GM21737 (cell line): Measurements from ENCODE around the gene SNTB2.
"Not testable (repeated sequence)": the region's sequence is repeated elsewhere in the genome, so short reads cannot be mapped to it uniquely, and the experiment has no call there.

ENCODE experiments used
- ATAC-seq: cut with Tn5 transposase; IDR thresholded peaks from one replicate; pipeline ENCODE4 v1.9.1; 2021; ENCODE audit warnings: mild to moderate bottlenecking, moderate library complexity; ENCODE audit not compliant: unreplicated experiment

SNTB2 gene

DNA sequence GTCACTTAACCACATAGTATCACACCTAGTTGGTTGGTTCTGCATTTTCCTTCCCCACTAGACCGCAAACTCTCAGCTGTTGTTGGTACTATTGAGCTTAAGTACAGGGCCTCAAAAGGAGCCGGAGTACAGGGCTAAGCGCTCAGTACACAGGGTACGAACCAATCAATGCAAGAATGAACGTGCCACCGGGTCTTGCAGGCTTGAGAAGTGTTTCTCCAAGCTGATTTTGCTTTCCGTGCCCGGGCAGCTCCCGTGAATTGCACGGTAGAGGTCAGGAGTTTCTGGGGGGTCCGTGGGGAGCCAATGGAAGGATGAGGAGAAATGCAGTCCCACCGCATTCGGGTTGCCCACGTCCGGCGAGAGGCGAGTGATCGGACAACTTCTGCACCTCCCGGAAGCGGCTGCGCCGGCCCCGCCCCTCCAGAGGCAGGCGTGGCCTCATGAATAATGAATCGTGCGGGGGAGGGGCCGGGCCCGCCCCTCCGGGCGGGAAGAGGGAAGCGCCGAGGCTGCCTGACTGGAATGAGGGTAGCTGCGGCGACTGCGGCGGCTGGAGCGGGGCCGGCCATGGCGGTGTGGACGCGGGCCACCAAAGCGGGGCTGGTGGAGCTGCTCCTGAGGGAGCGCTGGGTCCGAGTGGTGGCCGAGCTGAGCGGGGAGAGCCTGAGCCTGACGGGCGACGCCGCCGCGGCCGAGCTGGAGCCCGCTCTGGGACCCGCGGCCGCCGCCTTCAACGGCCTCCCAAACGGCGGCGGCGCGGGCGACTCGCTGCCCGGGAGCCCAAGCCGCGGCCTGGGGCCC is at the start of gene SNTB2:
Gene SNTB2, plus strand, starts transcription at position 523 of the 804 bp plus-strand sequence. Its CDS starts 3 bp downstream, at position 526.
- ATAC-seq = peak; percentile 75

DNA sequence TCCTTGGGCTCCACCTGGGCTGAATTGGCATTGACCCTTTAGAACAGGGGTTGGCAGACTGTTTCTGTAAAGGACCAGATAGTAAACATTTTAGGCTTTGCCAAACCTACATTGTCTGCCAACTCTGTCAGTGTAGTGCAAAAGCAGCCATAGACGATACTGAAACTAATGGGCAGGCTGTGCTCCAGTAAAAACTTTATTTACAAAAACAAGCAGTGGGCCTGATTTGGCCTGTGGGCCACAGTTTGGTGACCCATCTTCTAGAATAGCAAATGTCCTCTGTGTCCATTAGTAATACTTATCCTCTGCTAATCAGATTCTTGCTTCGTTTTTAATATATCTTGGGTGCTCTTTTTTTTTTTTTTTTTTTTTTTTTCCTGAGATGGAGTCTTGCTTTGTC is 48.4 kb upstream of the SNTB2 start:
- no peak for ATAC-seq

DNA sequence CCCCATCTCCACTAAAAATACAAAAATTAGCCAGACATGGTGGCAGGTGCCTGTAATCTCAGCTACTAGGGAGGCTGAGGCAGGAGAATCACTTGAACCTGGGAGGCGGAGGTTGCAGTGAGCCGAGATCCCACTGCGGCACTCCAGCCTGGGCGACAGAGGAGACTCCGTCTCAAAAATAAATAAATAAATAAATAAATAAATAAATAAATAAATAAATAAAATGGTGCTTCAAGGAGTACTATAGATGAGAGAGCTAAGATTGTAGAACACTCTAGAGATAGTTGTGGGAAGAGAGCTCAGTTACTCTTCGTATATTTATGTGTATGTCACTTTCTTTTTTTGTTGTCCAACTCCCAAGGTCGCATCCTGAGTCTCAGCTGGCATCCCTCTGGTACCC is 47.5 kb upstream of the SNTB2 start:
- ATAC-seq = not testable (repeated sequence)

DNA sequence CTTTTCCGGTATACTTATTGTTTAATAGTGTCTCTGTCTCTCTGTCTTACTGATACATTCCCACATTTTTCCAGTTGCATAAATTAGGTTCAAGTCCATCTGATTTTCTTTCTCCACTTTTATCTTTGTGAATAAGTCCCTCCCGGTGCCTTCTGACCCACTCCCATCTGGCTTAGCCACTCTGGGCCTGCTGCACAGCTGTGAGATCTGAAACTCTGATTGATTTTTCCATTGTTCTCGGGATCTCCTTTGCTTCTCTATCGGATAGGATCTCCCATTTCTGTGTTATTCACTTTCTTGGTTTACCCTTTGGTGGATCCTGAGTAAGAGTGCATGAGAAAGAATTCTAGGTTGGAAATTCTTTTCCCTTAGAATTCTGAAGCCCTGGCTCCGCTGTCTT is 46.0 kb upstream of the SNTB2 start:
- ATAC-seq = no peak

DNA sequence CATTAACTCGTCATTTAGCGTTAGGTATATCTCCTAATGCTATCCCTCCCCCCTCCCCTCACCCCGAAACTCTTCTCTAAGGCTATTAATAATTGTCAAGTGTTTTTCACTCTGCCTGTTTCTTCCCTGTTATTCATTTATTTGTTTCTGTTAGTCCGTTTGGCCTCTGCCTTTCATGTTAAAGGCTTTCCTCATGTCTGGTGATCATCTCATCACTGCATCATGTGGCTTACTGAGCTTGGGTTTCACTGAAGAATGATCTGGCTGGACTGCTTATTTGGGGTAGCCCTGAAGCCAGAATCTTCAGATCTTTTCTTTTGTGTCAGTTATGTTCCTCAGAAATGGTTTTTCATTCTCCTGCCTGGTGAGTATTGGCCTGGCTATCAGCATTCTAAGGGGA is 45.0 kb upstream of the SNTB2 start:
- no peak for ATAC-seq

DNA sequence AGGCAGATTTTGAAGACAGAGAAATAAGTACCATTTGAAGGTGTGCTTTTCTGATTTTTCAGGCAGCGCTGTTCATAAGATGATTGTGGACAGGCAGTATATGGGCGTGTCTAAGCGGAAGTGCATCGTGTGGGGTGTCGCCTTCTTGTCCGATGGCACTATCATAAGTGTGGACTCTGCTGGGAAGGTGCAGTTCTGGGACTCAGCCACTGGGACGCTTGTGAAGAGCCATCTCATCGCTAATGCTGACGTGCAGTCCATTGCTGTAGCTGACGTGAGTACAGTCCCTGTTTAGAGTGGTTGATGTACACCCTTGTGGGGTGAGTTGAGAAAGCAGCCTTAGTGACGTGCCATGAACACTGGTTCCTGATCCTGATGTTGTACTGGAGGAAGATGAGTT is 43.8 kb upstream of the SNTB2 start:
- no peak for ATAC-seq

DNA sequence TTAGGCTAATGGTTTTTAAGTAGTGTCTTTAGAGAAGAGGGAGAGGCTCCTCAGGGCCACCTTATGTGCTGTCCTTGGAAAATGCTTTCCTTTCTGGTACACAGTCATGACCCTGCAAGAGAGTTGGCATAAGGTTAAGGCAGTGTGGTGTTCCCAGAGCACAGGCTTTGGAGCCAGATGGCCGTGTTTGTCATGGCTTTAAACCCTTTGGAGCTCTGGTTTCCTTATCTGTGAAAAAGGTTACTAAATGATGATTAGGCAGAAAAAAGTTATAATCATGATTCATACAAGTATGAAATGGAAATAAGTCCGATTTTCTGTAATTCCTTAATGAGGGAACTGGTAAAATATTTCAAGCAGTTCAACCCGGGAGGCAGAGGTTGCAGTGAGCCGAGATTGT is 41.3 kb upstream of the SNTB2 start:
- no peak for ATAC-seq

DNA sequence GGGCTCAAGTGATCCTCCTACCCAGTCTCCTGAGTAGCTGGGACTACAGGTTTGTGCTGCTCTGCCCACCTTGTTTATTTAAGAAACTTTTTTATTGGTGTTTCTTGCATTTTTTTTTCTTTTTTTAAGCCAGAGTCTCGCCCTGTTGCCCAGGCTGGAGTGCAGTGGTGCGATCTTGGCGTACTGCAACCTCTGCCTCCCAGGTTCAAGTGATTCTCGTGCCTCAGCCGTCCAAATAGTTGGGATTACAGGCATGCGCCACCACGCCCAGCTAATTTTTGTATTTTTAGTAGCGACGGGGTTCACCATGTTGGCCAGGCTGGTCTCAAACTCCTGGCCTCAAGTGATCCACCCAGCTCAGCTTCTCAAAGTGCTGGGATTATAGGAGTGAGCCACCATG is 37.3 kb upstream of the SNTB2 start:
- not testable (repeated sequence) for ATAC-seq

DNA sequence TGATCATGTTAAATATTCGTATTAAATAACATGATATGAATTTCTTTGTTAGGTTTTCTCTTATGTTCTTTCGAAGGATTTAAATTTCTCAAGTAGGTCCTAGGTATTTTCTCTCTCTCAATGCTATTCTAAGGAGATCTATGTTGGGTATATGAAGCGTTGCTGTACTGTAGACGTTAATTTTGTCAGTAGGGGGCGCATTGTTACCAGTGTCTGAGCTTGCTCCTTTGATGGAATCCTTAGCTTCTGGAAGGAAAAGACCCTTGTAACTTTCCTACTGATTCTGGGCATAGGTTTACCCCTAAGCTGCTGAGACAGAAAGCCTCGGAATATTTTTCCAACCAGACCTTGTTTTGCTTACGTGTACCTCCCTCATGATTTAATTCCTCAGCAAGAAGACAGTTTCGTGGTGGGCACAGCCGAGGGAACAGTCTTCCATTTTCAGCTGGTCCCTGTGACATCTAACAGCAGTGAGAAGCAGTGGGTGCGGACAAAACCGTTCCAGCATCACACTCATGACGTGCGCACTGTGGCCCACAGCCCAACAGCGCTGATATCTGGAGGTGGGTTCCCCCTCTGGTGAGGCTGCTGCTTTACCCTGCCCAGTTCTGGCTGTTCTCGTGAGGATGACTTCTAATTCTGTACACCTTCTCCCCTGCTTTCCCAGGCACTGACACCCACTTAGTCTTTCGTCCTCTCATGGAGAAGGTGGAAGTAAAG is 36.7 kb upstream of the SNTB2 start:
- no peak for ATAC-seq

DNA sequence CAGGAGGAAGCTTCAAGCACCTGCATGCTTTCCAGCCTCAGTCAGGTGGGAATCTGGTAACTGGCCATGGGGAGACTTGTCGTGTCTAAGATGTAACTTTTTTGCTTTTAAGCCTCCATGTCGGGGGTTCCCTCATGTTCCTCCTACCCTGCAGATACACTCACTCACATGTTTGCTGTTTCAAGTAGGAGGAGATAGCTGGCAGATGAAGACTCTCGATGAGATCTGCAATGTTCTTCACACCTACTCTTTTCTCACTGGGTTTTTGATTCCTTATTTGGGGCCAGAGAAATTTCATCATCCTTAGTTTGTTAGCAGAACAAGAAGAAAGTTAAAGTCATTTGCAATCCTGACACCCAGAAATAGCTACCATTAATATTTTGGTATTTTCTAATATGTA is 29.8 kb upstream of the SNTB2 start:
- no peak for ATAC-seq

DNA sequence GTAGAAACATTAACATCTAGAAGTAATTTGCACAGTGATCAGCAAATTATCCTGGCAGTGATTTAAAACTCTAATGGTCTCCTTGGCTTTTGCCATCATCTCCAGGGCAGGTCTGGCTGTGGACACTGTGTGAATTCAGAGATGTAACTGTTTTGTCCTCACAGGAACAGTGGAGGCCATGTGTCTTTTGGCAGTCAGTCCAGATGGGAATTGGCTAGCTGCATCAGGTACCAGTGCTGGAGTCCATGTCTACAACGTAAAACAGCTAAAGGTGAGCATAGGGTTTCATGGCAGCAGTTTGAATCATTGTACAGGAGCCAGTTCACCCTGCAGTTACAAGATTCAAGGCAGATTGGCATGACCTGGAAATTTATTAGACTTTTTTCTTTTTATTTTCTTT is 26.8 kb upstream of the SNTB2 start:
- no peak for ATAC-seq

DNA sequence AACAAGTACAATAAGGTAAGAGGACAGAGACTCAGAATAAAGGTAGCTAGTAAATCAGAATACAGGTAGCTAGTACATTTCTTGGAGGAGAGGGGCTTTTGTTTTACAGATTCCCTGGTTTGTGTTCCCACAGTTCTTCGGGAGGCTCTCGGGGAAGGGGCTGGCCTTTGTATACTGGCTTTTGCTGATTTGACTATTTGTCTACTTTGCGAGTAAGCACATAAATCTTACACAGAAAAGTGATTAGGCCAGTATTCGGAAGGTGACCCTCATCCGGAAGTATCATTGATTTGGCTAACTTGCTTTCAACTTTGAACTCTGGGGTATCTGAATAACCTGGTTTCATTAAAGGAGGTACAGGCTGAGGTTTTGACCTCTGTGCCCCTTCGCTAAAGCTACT is 21.4 kb upstream of the SNTB2 start:
- no peak for ATAC-seq

DNA sequence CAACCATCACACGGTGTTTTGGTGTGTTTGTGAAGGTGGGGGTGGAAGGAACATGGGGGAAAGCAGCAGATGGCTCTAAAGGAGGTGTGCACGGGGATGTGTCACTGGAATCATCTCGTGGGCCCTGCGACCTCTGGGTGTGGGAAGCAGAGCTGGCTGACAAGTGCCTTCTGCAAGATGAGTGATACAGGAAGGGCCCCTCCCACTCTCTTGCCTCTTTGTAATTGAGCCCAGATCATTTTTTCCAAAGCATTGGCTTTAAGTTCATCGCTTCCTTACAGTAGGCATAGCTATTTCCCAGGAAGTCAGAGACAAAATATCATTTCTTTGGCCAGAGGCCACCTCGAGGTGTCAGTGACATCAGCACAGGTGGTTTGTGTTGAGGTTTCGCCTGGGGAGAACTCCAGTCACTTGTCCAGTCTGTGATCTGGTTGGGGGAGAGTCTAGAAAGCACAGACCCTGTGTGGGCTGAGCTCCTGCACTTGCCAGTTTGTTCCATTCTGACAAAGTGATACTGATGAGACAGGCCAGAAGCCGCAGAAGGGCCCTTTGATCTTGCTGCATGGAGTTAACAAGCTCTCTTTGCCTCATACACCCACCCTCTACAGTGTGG is 20.6 kb upstream of the SNTB2 start:
- no peak for ATAC-seq

DNA sequence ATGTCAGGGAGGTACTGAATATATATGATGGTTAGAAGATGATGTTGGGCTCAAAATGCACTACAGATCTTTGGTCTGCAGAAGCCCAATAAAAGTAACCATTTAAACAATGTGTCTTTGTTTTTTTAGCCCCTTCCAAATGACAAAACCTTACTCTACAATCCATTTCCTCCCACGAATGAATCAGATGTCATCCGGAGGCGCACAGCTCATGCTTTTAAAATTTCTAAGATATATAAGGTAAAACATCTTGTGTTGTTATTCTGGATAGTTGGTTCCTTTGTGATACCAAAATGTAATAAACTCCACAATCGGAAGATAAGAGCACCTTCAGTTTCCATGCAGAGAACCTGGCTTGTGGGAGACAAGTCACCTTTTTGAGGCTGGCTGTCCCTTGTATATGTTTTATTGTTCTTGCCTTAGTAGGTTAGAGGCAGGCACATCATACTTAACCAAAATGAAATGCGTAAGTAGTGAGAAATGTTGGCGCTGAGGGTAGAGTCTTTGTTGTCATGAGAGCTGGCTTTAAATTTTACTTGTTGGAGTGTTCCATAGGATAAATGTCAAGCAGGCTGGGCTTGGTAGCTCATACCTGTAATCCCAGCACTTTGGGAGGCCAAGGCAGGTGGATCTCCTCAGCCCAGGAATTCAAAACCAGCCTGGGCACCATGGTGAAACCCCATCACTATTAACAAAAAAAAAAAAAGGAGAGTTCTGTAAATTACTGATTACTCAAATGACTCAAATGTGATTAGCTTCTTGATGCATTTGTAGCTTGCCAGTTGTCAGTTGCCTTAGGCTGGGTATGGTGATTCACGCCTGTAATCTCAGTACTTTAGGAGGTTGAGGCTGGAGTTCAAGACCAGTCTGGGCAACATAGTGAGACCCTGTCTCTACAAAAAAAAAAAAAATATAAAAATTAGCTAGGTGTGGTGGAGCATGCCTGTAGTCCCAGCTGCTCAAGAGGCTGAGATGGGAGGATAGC is 19.7 kb upstream of the SNTB2 start:
- ATAC-seq = no peak

DNA sequence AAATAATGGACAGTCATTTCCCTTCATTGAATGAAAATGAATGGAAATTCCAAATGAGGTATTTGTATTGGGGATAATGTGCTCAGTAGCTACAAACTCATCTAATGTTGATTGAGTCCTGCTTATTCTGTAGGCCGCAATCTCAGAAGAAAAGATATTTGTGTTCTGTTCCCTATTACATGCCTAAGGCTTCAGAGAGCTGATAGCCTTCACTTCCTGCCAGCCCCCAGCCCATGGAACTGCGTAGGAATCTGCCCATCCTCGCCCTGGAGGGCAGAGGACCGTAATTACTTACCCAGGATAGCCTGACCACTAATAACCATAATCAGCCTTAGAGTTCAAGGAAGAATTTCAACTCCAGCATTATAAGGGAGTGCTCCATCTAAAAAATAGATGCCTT is 17.9 kb upstream of the SNTB2 start:
- no peak for ATAC-seq

DNA sequence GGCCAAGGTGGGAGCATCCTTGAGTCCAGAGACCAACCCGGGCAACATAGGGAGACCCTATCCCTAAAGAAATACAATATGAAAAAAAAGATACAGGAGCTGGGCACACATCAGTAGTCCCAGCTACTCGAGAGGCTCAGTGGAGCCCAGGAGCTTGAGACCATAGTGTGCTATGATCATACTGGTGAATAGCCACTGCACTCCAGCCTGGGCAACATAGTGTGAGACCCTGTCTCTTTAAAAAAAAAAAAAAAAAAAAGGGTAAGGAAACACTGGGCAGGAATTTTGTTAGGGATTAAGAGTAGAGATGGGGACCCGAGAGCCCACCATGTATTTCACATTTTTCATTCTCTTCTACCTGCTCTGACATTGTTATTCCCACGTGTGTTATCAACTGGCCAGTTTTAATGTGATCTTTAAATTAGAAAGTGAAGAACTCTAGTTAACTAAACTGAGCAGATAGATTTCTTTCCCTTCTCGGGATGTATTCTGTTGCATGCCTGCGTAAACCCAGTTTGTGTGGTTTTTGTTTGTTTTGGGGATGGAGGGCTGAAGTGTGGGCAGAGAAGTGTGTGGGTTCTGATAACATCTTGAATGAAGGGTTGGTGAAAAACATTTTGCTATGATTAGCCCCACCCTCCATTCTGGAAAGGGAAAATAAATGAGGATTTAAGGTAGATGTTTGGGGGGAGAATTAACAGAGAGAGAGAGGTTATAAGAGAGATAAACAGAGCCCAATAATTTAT is 17.2 kb upstream of the SNTB2 start:
- ATAC-seq = no peak

DNA sequence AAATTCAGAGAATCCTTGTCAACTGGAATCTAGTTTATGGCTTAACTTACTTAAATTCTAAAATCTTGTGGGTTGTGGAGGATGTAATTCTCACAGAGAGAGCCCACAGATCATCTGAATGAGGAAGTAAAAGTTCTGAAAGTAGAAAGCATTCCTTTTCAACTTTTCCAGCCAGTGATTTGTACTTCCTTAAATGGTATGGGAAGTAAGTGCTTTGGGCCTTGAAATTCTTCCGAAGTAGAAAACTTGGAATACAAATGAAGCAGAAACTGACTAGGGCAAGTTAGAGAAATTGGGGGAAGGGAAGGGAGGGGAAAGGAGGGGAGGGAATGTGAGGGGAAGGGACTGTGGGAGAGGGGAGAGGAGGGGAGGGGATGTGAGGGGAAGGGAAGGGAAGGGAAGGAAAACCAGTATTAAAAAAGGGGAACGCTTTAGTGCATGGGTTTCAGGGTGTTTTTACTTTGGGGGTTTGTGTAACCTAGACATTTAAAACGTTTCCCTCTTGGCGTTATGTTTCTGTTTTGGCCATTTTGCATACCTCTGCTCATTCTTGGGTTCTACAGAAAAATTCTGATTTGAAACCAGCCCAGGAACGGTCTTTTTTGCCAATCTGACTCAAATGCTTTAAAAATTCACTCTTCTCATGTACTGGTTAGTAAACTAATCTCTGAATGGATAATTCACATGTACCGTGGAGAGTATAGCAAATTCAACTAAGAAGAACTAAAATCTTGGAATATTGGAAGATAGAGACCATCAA is 15.5 kb upstream of the SNTB2 start:
- no peak for ATAC-seq

DNA sequence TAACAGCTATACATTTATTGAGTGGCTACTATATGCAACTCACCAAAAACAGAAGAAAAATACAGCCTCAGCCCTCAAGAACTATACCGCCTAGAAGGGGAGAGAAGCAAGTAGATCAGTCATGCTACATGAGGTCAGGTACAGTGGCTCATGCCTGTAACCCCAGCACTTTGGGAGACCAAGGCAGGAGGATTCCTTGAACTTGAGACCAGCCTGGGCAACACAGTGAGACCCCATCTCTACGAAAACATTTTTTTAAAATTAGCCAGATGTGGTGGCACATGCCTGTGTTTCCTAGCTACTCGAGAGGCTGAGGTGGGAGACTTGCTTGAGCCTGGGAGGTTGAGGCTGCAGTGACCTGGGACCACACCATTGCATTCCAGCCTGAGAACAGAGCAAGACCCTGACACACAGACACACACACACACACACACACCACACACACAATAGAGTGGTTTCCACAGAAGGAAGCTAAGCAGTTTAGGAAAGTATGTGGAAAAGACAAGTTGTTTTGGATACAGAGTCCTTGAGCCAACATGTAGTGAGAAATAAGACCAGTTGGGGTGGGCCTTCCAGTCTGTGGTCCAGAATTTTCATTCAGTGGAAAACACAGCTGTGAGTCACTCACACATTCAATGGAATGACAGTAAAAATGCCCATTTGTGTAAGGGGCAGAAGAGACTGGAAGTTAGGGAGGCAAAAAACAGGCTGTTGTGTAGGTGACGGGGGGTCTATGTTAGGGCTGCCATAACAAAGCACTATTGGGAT is 10.7 kb upstream of the SNTB2 start:
- no peak for ATAC-seq
